Vagina (tissue), 2 donors: ENCODE results near the gene PRDM2.
"Not testable (repeated sequence)": the region's sequence is repeated elsewhere in the genome, so short reads cannot be mapped to it uniquely, and the experiment has no call there.

Experiments used
- POLR2A ChIP-seq, 2 donors: fragments of 450-650 bp; IDR thresholded peaks; one replicate each; pipeline ENCODE4 v1.6.1; 2017; ENCODE audit warnings: antibody characterized with exemption in 2 of 2, mild to moderate bottlenecking in 2 of 2, moderate library complexity in 2 of 2
- TF ChIP-seq, protein P1 (sequence below), 3 experiments: fragments of 450-650 bp in 2 of 3; fragments of 200-600 bp in 1 of 3; sonication (generic) in 1 of 3; IDR thresholded peaks; one replicate each; pipeline ENCODE4 v1.5.1; 2017 to 2019; ENCODE audit warnings: antibody characterized with exemption in 3 of 3, mild to moderate bottlenecking in 2 of 3, moderate library complexity in 2 of 3

DNA sequence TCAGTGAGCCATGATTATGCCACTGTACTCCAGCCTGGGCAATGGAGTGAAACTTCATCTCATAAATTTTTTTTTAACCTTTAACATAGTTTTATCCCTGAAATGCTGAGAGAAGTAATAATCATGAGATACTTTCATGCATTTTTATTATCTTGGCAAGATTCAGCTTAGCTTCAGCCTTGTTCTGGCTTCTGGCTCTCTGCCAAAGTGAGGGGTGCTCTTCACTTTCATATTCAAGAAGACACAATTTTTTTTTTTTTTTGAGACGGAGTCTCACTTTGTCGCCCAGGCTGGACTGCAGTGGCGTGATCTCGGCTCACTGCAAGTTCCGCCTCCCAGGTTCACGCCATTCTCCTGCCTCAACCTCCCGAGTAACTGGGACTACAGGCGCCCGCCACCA lies 19.4 kb upstream of the PRDM2 start:
- TF ChIP-seq, protein P1, sequence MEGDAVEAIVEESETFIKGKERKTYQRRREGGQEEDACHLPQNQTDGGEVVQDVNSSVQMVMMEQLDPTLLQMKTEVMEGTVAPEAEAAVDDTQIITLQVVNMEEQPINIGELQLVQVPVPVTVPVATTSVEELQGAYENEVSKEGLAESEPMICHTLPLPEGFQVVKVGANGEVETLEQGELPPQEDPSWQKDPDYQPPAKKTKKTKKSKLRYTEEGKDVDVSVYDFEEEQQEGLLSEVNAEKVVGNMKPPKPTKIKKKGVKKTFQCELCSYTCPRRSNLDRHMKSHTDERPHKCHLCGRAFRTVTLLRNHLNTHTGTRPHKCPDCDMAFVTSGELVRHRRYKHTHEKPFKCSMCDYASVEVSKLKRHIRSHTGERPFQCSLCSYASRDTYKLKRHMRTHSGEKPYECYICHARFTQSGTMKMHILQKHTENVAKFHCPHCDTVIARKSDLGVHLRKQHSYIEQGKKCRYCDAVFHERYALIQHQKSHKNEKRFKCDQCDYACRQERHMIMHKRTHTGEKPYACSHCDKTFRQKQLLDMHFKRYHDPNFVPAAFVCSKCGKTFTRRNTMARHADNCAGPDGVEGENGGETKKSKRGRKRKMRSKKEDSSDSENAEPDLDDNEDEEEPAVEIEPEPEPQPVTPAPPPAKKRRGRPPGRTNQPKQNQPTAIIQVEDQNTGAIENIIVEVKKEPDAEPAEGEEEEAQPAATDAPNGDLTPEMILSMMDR (IDR thresholded peaks at IDR 0.05), result not testable (repeated sequence)
- TF ChIP-seq POLR2A (IDR thresholded peaks at IDR 0.05), result not testable (repeated sequence)
